B cell (primary cell): Measurements from ENCODE around the gene RIPK1. TPM values are rescaled to one million over a fixed set of nuclear protein-coding genes. Genes with fewer than 3 reads are reported as not detected.
"Not testable (repeated sequence)": the region's sequence is repeated elsewhere in the genome, so short reads cannot be mapped to it uniquely, and the experiment has no call there.

ENCODE experiments used
- ATAC-seq: fragments of 200-7000 bp; cut with Tn5 transposase; one replicate; pipeline ENCODE4 v1.10.0; 2021; ENCODE audit warnings: low read depth, mild to moderate bottlenecking, moderate number of reproducible peaks, moderate library complexity
- CTCF ChIA-PET: fragments of 350-600 bp; sonication (Branson Sonifier 250); formaldehyde crosslinking; loops from one replicate; lab custom pipeline; 2021; ENCODE audit warnings: antibody characterized with exemption, inconsistent platforms; lab: Charles Lee
- POLR2A ChIA-PET: fragments of 350-600 bp; sonication (Branson Sonifier 250); formaldehyde crosslinking; loops from one replicate; lab custom pipeline; 2021; ENCODE audit warnings: antibody characterized with exemption; lab: Charles Lee
- DNase-seq: peaks from one replicate; pipeline ENCODE4 v3.0.0; 2013
- H2AFZ ChIP-seq: 2 replicates; pipeline ENCODE4 v1.6.1; 2012; ENCODE audit warnings: mild to moderate bottlenecking, low read depth, low read length; ENCODE audit not compliant: insufficient read depth, poor library complexity, severe bottlenecking
- H3K27ac ChIP-seq, 2 donors: 1 replicate in 1 of 2; 2 replicates in 1 of 2; pipeline ENCODE4 v1.5.1; 2012 to 2013; ENCODE audit warnings: low read length in 2 of 2, mild to moderate bottlenecking in 2 of 2, moderate library complexity in 1 of 2
- H3K27me3 ChIP-seq, 4 experiments: fragments of 200-600 bp in 1 of 4; sonication (generic) in 1 of 4; replicated peaks in 1 of 4; 1 replicate in 2 of 4; 2 replicates in 2 of 4; pipeline versions ENCODE4 v1.6.1 to v1.7.0; 2013 to 2016; ENCODE audit warnings: low read length in 3 of 4, mild to moderate bottlenecking in 2 of 4, mixed read lengths in 1 of 4, moderate library complexity in 1 of 4; ENCODE audit not compliant: insufficient read depth in 4 of 4, control insufficient read depth in 3 of 4; ENCODE audit errors: control extremely low read depth in 1 of 4
- H3K36me3 ChIP-seq, 2 experiments: replicated peaks in 1 of 2; 1 replicate in 1 of 2; 2 replicates in 1 of 2; pipeline versions ENCODE4 v1.6.1 to v1.7.1; 2013; ENCODE audit warnings: low read length in 1 of 2; ENCODE audit not compliant: insufficient read depth in 2 of 2, control insufficient read depth in 1 of 2; ENCODE audit errors: control extremely low read depth in 1 of 2, extremely low read depth in 1 of 2
- H3K4me1 ChIP-seq, 2 donors: fragments of 200-600 bp in 1 of 2; sonication (generic) in 1 of 2; 1 replicate in 1 of 2; 2 replicates in 1 of 2; pipeline versions ENCODE4 v1.5.1 to v1.6.1; 2013 to 2017; ENCODE audit warnings: low read length in 2 of 2; ENCODE audit not compliant: control insufficient read depth in 2 of 2, insufficient read depth in 2 of 2
- H3K4me2 ChIP-seq: replicated peaks from 2 replicates; pipeline ENCODE3; 2012; ENCODE audit warnings: mild to moderate bottlenecking, low read depth, low read length; ENCODE audit not compliant: poor library complexity, severe bottlenecking
- H3K4me3 ChIP-seq, 5 experiments: fragments of 200-600 bp in 1 of 5; sonication (generic) in 1 of 5; 1 replicate in 3 of 5; 2 replicates in 2 of 5; pipeline versions ENCODE4 v1.5.1 to v1.7.0; 2011 to 2016; ENCODE audit warnings: low read length in 4 of 5, mild to moderate bottlenecking in 4 of 5, low read depth in 2 of 5, control low read depth in 1 of 5, moderate library complexity in 1 of 5; ENCODE audit not compliant: insufficient read depth in 1 of 5; ENCODE audit errors: control extremely low read depth in 1 of 5, extremely low read depth in 1 of 5
- H3K79me2 ChIP-seq: fragments of 200-600 bp; sonication (generic); one replicate; pipeline ENCODE4 v1.6.0; 2016; ENCODE audit warnings: low read length; ENCODE audit not compliant: control insufficient read depth, insufficient read depth
- H3K9ac ChIP-seq: fragments of 200-600 bp; sonication (generic); 2 replicates; pipeline ENCODE4 v1.6.1; 2017; ENCODE audit warnings: mild to moderate bottlenecking, low read length, moderate library complexity
- H3K9me3 ChIP-seq, 3 donors: one replicate each; pipeline versions ENCODE4 v1.6.1 to v1.7.1; 2013; ENCODE audit warnings: low read length in 2 of 3; ENCODE audit not compliant: control insufficient read depth in 2 of 3, insufficient read depth in 1 of 3; ENCODE audit errors: control extremely low read depth in 1 of 3
- H4K20me1 ChIP-seq: 2 replicates; pipeline ENCODE4 v1.6.0; 2012; ENCODE audit warnings: mild to moderate bottlenecking, low read length; ENCODE audit not compliant: insufficient read depth, control insufficient read depth, poor library complexity, severe bottlenecking
- H3K27ac Mint-ChIP-seq: one replicate; pipeline ENCODE4 v1.8.0; 2021; ENCODE audit warnings: mixed read lengths
- H3K27me3 Mint-ChIP-seq: one replicate; pipeline ENCODE4 v1.8.0; 2021; ENCODE audit warnings: mixed read lengths
- H3K4me1 Mint-ChIP-seq: one replicate; pipeline ENCODE4 v1.8.0; 2021; ENCODE audit warnings: mixed read lengths
- H3K4me3 Mint-ChIP-seq: one replicate; pipeline ENCODE4 v1.8.0; 2021; ENCODE audit warnings: mixed read lengths
- H3K9me3 Mint-ChIP-seq: one replicate; pipeline ENCODE4 v1.8.0; 2022; ENCODE audit warnings: mixed read lengths; ENCODE audit not compliant: insufficient read depth
- CTCF ChIP-seq: fragments of 200-600 bp; IDR thresholded peaks from one replicate; pipeline ENCODE4 v1.8.0; 2022; ENCODE audit warnings: antibody characterized with exemption, mild to moderate bottlenecking
- EZH2 ChIP-seq: IDR thresholded peaks from 2 replicates; pipeline ENCODE4 v1.6.1; 2012; ENCODE audit warnings: borderline replicate concordance, low read depth, mild to moderate bottlenecking, moderate library complexity, low read length; ENCODE audit not compliant: insufficient read depth, poor library complexity, severe bottlenecking
- WGBS: methylation state at CpG from one replicate; pipeline ENCODE4 v1.1.5; 2013; ENCODE audit warnings: missing lambda C conversion rate; ENCODE audit not compliant: insufficient coverage; 5-methylcytosine and 5-hydroxymethylcytosine counted together
- intact Hi-C: fragments of 100-400 bp; cut with micrococcal nuclease; formaldehyde crosslinking; loops from one replicate; pipeline ENCODE4 v1.10.0; 2022
- polyA plus RNA-seq: library from polyadenylated mRNA; depleted of rRNA; stranded (reverse); fragments of >200 nt; gene quantifications from 2 replicates; pipeline ENCODE4 v1.2.3, GENCODE V29; 2012
- total RNA-seq, 2 donors: library from RNA; stranded (reverse); fragments of 120-200 nt in 1 of 2; gene quantifications; 1 replicate in 1 of 2; 2 replicates in 1 of 2; pipeline versions ENCODE4 v1.2.3 to v1.2.4, GENCODE V29; 2013 to 2022

Gene RIPK1
- total and polyA plus RNA-seq, 2 donors (not counting 1 experiment from before 2014, with no cell fraction given), result 7.3 to 26.2 TPM

- 100% methylated on average over 1 of the region's 11 CpGs for WGBS
- H3K9me3 Mint-ChIP-seq, H3K27ac Mint-ChIP-seq, H3K9me3 ChIP-seq, ATAC-seq, H3K4me3 ChIP-seq, H3K4me3 Mint-ChIP-seq, DNase-seq, H3K27ac ChIP-seq, H4K20me1 ChIP-seq, H3K27me3 Mint-ChIP-seq, H3K27me3 ChIP-seq, H3K36me3 ChIP-seq, intact Hi-C loops, H3K4me2 ChIP-seq, H3K9ac ChIP-seq, H2AFZ ChIP-seq: not testable (repeated sequence)
- H3K4me1 ChIP-seq, result peaks cover 5 to 14% of the 10 kb centered on the region in 2 donors
- peaks cover 11% of the 10 kb centered on the region for H3K4me1 Mint-ChIP-seq
- ChIA-PET CTCF (interaction anchor here (1.2 to 8.6 kb wide), 6 partner anchors 8 to 69 kb away, joined by 3 to 83 read pairs (median 4); partner anchors contain the start of genes NQO2 and RIPK1), POLR2A (interaction anchor here (1.2 kb wide), 1 partner anchor 71 kb away, joined by 3 read pairs; no protein-coding TSS in a partner anchor)
- peaks cover 11% of the 10 kb centered on the region for H3K79me2 ChIP-seq
These were observed 8.2 kb upstream of the RIPK1 start for GRCh38 chr6:3060092-3060491.

- Histone ChIP-seq H3K27ac (no peak overlapping the region), H3K36me3 (no peaks in the 10 kb centered on the region), H3K27me3 (no peaks in the 10 kb centered on the region), H2AFZ (no peak overlapping the region), H3K9ac (no peak overlapping the region), H3K79me2 (peaks cover 14% of the 10 kb centered on the region), H3K4me1 (peaks cover 5 to 7% of the 10 kb centered on the region in 2 donors), H3K9me3 (no peaks in the 10 kb centered on the region), H3K4me2 (no peak overlapping the region), H4K20me1 (no peaks in the 10 kb centered on the region), H3K4me3 (no peak overlapping the region)
- intact Hi-C loops, result no loop called here
- Mint-ChIP-seq H3K4me3 (no peak overlapping the region), H3K27ac (no peak overlapping the region), H3K4me1 (peaks cover 10% of the 10 kb centered on the region), H3K27me3 (no peaks in the 10 kb centered on the region), H3K9me3 (no peaks in the 10 kb centered on the region)
- ATAC-seq, result no peak
- TF ChIP-seq CTCF, result no peak
- no peak for TF ChIP-seq EZH2
- no peak for DNase-seq
- ChIA-PET POLR2A (interaction anchor here (0.6 kb wide), 1 partner anchor 47 kb away, joined by 3 read pairs; no protein-coding TSS in a partner anchor), CTCF (interaction anchor here (1.2 to 1.8 kb wide), 2 partner anchors 64 to 71 kb away, joined by 5 to 6 read pairs; no protein-coding TSS in a partner anchor)
- WGBS, result no CpG with 5 or more reads among the region's 5 CpGs
These were observed 6.8 kb upstream of the RIPK1 start for GRCh38 chr6:3061501-3061941.

GRCh38 chr6:3063340-3063732 lies 5.0 kb upstream of the RIPK1 start:
- ChIA-PET CTCF (interaction anchor here (0.8 to 1.3 kb wide), 10 partner anchors 10 to 272 kb away, joined by 3 to 8 read pairs (median 4); partner anchors contain the start of genes NQO2 and TUBB2A), POLR2A (interaction anchor here (0.6 to 1.2 kb wide), 8 partner anchors 10 to 298 kb away, joined by 3 to 7 read pairs (median 3); partner anchors contain the start of genes BPHL, NQO2, SERPINB1 and WRNIP1)
- H3K4me2 ChIP-seq, result peak overlapping the region; percentile 96
- peak overlapping the region in 1 of 2 donors; percentile 76 for H3K27ac ChIP-seq
- peak overlapping the region in 4 of 5 experiments; percentile 67 to 89 (median 72) for H3K4me3 ChIP-seq
- peak overlapping the region; percentile 81 for H2AFZ ChIP-seq
- not testable (repeated sequence) for H3K9me3 Mint-ChIP-seq, H3K27me3 ChIP-seq, ATAC-seq, H4K20me1 ChIP-seq, H3K9me3 ChIP-seq, H3K27me3 Mint-ChIP-seq, H3K36me3 ChIP-seq, DNase-seq
- WGBS, result 0% methylated on average over 5 of the region's 19 CpGs
- H3K79me2 ChIP-seq, result peaks cover 14% of the 10 kb centered on the region
- intact Hi-C loops, result loop anchor here (1.0 kb wide), 1 partner anchor 10 kb away; no protein-coding TSS in a partner anchor
- H3K9ac ChIP-seq, result peak overlapping the region; percentile 84
- H3K4me1 Mint-ChIP-seq, result peaks cover 19% of the 10 kb centered on the region
- H3K4me1 ChIP-seq, result peaks cover 9 to 14% of the 10 kb centered on the region in 2 donors
- H3K27ac Mint-ChIP-seq, result peak overlapping the region; percentile 80
- H3K4me3 Mint-ChIP-seq, result peak overlapping the region; percentile 92
